GM21723 (cell line): ENCODE data around the gene MT1M.
"Not testable (repeated sequence)": the region's sequence is repeated elsewhere in the genome, so short reads cannot be mapped to it uniquely, and the experiment has no call there.

Experiments
- ATAC-seq: cut with Tn5 transposase; IDR thresholded peaks from one replicate; pipeline ENCODE4 v1.9.1; 2021; ENCODE audit warnings: mild to moderate bottlenecking, moderate library complexity; ENCODE audit not compliant: unreplicated experiment

Gene MT1M

GRCh38 chr16:56608043-56608875, 24.2 kb upstream of the MT1M start, which contains the start of gene MT2A:
MT2A (plus strand) TSS chr16:56608584; CDS start chr16:56608656, 72 bp downstream.
- ATAC-seq: peak; percentile 85

DNA sequence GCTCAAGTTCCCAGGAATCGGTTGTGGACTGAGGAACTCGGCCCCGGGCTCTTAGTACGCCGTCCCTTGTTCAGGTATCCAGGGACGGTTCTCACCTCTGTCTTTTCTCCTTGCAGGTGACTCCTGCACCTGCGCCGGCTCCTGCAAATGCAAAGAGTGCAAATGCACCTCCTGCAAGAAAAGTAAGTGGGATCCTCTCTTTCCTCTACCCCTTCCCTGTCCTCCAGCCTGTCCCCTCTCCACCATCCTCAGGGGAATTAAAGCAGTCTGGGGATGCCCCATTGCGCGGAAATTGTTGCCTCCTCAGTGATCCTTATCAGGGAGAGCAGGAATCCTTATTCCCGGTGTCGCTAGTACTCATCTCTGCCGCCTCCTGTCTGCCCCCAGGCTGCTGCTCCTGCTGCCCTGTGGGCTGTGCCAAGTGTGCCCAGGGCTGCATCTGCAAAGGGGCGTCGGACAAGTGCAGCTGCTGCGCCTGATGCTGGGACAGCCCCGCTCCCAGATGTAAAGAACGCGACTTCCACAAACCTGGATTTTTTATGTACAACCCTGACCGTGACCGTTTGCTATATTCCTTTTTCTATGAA, 23.5 kb upstream of the MT1M start:
- ATAC-seq: no peak

- peak; percentile 46 for ATAC-seq
Measured at GRCh38 chr16:56609463-56609921, 23.0 kb upstream of the MT1M start.

DNA sequence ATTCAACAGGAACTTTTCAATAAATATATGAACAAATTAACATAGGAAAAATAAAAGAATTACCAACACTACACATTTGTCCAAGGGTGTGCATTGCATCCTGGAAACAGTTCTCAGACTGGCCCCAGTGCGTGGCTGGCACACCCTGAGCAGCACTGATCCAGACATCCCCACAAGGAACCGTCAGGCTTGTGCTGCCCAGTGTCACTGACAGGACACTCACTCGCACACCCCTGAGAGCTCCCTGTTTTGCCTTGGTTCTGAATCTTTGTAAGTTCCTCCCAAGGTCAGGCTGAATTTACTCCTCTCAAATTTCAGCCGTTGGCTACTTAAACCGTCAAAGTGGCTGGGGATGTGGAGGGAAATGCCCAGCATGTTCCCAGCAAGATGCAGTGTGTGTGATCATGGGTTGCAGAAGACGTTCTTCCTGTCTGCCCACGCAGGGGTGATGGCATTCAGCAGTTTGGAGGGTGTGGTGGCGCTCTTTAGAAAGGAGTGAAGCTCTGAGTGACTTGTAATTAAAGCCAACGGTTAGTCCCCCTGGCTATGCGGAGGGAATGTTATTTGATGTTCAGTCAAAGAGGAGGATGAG, 22.3 kb upstream of the MT1M start:
- peak; percentile 23 for ATAC-seq

DNA sequence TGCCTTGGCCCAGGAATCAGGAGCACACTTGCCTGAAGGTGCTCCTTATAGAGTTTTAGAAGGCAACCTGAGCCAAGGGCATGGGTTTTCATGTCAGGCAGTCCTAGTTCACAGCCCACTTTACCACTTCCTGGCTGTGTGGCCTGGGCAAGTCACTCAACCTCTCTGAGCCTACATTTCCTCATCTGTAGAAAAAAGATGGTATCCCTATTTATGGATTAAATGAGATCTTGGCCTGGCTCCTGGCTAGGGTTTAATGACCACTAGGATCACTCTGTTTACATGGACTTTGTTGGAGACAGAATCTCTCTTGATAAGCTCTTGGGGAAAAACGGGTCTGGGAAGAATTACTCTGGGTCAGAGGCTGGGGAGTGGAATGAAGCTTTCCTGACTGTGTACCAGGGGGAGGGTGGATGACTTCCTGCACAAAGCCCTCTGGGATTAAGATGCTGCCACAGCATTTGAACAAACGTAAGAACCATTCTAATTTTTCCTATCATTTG, 21.8 kb upstream of the MT1M start:
- no peak for ATAC-seq

GRCh38 chr16:56611281-56611833, 21.1 kb upstream of the MT1M start:
- ATAC-seq: no peak

DNA sequence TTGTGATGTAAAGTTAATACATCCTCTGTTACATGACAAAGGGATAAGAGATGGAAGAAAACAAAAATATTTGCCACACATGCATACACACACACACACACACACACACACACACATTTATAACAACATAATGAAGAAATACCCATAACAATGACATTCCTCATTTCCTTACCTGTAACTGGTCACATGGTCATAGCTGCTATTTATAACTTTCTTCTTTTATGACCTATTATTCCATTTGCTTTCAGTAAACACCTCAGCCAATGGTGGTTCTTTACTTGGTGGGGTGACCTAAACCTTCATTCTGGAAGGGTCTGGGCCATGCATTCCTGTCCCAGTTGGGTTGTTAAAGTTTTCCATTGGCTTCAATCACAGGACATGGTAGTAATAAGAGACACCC, 18.8 kb upstream of the MT1M start:
- no peak for ATAC-seq

- ATAC-seq: no peak
Measured at GRCh38 chr16:56614549-56614991, 17.9 kb upstream of the MT1M start.

- ATAC-seq: no peak
Measured at GRCh38 chr16:56615353-56615752, 17.1 kb upstream of the MT1M start.

DNA sequence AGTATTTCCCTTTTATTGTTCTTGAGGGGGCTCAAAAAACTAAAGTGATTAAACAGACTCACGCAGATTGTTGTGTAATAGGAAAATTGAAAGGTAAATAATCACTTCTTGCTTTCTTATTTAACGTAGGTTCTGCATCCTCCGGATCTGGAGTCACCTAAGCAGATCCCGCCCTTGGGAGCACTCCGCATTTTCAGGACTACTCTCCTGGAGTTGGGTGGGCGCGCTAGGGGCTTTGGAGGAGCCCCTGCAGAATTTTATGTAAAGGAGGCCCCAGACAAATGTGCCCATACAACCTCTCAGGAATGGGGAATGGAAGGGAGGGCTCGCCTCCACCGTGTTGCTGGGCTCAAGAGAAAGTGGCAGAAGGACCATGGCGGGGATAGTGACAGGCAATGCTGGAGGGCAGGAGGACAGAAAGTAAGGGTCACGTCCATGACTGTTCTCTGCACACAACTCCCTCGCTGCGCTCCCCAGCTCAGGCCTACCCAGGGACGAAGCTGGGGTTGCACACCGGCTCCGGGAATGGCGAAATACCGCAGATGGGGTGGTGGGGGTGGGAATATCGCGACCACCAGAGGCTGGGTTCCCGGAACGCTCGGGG, 15.7 kb upstream of the MT1M start:
- ATAC-seq: no peak

DNA sequence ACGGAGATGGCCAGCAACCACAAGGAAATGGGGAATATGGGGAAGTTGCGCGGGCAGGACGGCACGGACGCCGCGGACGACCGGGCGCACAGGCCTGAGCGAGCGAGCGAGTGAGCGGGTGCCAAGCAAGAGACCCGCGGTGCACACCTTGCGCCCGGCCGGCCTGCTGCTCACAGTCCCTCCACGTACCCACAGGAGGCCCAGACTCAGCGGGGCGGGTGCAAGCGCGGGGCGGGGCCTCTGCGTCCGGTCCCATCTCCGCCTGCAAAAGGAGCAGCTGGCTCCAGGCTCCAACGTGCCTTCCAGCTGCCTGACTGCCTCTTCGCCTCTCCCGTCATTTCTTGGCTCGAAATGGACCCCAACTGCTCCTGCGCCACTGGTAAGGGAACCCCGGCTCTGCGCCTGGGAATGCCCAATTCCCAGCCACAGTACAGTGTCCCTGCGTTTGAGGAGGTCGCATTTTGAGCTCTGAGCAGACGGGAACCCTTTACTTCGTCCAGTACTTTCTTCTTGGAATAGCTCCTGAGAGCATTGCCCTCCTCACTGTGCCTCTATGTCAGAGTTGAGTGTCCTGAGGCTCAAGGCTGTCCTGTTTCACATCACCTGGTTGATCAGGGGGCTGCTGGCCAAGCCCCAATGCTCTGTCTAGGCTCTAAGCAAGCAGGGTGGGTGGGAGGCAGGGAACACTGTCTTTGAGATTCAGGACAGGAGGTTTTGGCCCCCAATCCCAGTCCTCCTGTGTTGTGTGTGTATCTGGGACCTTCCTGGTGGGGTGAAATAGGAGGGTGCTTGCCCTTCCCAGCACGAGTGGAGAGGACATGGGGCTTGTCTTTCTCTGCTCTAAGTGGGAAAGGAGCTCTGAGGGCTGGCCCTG, 15.0 kb upstream of the MT1M start:
- no peak for ATAC-seq

- ATAC-seq: no peak
Measured at GRCh38 chr16:56618138-56618537, 14.3 kb upstream of the MT1M start.

GRCh38 chr16:56620339-56620897, 12.0 kb upstream of the MT1M start:
- ATAC-seq: no peak

DNA sequence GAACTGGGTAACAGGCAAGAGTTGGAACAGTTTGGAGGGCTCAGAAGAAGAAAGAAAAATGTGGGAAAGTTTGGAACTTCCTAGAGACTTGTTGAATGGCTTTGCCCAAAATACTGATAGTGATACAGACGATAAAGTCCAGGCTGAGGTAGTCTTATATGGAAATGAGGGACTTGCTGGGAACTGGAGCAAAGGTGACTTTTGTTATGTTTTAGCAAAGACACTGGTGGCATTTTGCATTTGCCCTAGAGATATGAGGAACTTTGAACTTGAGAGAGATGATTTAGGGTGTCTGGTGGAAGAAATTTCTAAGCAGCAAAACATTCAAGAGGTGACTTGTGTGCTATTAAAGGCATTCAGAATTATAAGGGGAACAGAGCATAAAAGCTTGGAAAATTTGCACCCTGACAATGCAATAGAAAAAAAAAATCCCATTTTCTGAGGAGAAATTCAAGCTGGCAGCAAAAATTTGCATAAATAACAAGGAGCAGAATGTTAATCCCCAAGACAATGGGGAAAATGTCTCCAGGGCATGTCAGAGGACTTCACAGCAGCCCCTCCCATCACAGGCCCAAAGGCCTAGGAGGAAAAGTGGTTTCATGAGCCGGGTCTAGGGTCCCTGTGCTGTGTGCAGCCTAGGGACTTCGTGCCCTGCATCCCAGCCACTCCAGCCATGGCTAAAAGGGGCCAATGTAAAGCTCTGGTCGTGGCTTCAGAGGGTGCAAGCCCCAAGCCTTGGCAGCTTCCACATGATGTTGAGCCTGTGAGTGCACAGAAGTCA, 10.6 kb upstream of the MT1M start:
- not testable (repeated sequence) for ATAC-seq

- not testable (repeated sequence) for ATAC-seq
Measured at GRCh38 chr16:56623184-56623583, 9.3 kb upstream of the MT1M start.

DNA sequence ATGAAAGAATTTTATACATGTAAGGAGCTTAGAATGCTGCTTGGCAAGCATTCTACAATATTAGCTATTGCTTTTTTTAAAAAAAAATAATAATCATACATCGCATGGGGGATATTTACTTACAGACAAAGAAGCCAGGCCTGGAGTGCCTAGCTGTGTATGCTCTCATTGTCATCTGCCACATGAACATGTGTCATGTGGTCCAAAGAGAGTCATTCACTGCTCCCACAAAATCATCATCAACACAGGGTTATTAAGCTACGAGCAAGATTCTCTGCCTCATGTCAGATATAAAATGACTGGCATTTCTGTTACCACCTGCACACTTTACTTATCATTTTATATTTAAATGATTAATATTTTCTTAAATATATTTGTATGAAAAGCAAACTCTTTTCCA, 8.8 kb upstream of the MT1M start:
- ATAC-seq: no peak

DNA sequence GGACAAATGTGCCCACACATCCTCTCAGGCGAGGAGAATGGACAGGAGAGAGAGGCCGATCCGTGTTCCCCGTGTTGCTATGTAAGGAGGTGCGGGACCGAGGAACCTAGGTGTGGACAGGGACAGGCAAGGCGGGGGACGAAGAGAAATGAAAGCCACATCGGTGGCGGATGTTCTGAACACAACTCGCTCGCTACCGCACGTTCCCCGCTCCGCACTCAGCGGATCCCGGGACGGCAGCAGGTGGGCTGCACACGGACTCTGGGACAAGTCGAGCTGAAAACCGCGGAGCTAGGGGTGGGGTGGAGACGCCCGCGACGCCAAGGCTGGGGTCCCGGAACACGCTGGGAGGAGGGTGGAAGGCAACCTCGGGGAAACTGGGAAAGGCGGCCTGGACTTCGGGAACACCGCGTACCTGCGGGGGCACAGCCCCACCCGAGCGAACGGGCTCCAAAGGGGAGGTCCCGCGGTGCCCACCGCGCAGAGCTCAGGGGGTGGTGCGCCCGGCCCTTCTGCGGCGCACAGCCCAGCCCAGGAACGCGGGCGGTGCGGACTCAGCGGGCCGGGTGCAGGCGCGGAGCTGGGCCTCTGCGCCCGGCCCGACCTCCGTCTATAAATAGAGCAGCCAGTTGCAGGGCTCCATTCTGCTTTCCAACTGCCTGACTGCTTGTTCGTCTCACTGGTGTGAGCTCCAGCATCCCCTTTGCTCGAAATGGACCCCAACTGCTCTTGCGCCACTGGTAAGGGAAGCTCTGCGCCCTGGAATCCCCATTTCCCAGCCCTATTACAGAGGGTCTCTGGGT, 7.1 kb upstream of the MT1M start, which contains the start of gene MT1E:
Gene MT1E, plus strand, starts transcription at position 642 of the 803 bp plus-strand sequence. Its CDS starts 71 bp downstream, at position 713.
- no peak for ATAC-seq
